ENCODE measurements around the gene NQO2.

GRCh38 chr6:2951728-2952127, 48.0 kb upstream of the NQO2 start:
- no peak for TF ChIP-seq ZNF274 (IDR thresholded peaks at IDR 0.05; ENCODE audit: low read depth, low read length)
- no peak for TF ChIP-seq YY1 (IDR thresholded peaks at IDR 0.05; ENCODE audit: insufficient read depth, insufficient read length)

All from NT2/D1 (cell line).